IPS DF 4.7 (cell line): ENCODE data around the gene TMEM217.
"Not testable (repeated sequence)": the region's sequence is repeated elsewhere in the genome, so short reads cannot be mapped to it uniquely, and the experiment has no call there.

Source experiments
- DNase-seq: peaks from one replicate; pipeline ENCODE4 v3.0.0-alpha.2; 2013; ENCODE audit warnings: low spot score; ENCODE audit errors: extremely low read depth

The TMEM217 gene

GRCh38 chr6:37257634-37258404 lies at the start of gene TMEM217, which contains the start of gene TBC1D22B:
Gene TMEM217, minus strand, starts transcription at chr6:37258144. Its CDS starts 39,114 bp downstream, at chr6:37219030.
Gene TBC1D22B, plus strand, starts transcription at chr6:37257772. Its CDS starts 146 bp downstream, at chr6:37257918.
- DNase-seq = no peak

GRCh38 chr6:37307484-37307883 lies 49.5 kb upstream of the TMEM217 start:
- not testable (repeated sequence) for DNase-seq

- no peak for DNase-seq
These were observed 48.8 kb upstream of the TMEM217 start for GRCh38 chr6:37306624-37307222.

- no peak for DNase-seq
These were observed 48.0 kb upstream of the TMEM217 start for GRCh38 chr6:37305841-37306425.

GRCh38 chr6:37304766-37305165 lies 46.8 kb upstream of the TMEM217 start:
- no peak for DNase-seq

- no peak for DNase-seq
These were observed 46.1 kb upstream of the TMEM217 start for GRCh38 chr6:37303891-37304503.

- no peak for DNase-seq
These were observed 45.2 kb upstream of the TMEM217 start for GRCh38 chr6:37303091-37303660.

GRCh38 chr6:37302086-37302686 lies 44.2 kb upstream of the TMEM217 start:
- DNase-seq = no peak

- DNase-seq = no peak
These were observed 42.0 kb upstream of the TMEM217 start for GRCh38 chr6:37299990-37300389.

GRCh38 chr6:37298958-37299357 lies 41.0 kb upstream of the TMEM217 start:
- DNase-seq = no peak

- DNase-seq = not testable (repeated sequence)
These were observed 39.7 kb upstream of the TMEM217 start for GRCh38 chr6:37297637-37298036.

- DNase-seq = no peak
These were observed 35.5 kb upstream of the TMEM217 start for GRCh38 chr6:37293426-37293825.

GRCh38 chr6:37289931-37290330 lies 32.0 kb upstream of the TMEM217 start:
- no peak for DNase-seq

GRCh38 chr6:37288247-37288646 lies 30.3 kb upstream of the TMEM217 start:
- DNase-seq = no peak

- no peak for DNase-seq
These were observed 29.7 kb upstream of the TMEM217 start for GRCh38 chr6:37287519-37288157.

GRCh38 chr6:37285861-37286311 lies 27.9 kb upstream of the TMEM217 start:
- no peak for DNase-seq

- no peak for DNase-seq
These were observed 26.8 kb upstream of the TMEM217 start for GRCh38 chr6:37284781-37285180.

GRCh38 chr6:37283671-37284151 lies 25.8 kb upstream of the TMEM217 start:
- DNase-seq = no peak

- DNase-seq = no peak
These were observed 25.3 kb upstream of the TMEM217 start for GRCh38 chr6:37283268-37283667.

- DNase-seq = no peak
These were observed 24.4 kb upstream of the TMEM217 start for GRCh38 chr6:37282371-37282770.
